ENCODE data around the gene KMO. TPM values are rescaled to one million over a fixed set of nuclear protein-coding genes. Genes with fewer than 3 reads are reported as not detected.

KMO gene
- total RNA-seq, 2 experiments from 2014 or later = 0.42 TPM; not detected in 1

- ChIA-PET POLR2A (no interaction called here), CTCF (no interaction called here)
Measured at GRCh38 chr1:241589521-241589920, 57.3 kb downstream of the KMO start.

GRCh38 chr1:241590719-241591118 is 58.5 kb downstream of the KMO start:
- CTCF ChIA-PET = no interaction called here
- POLR2A ChIA-PET = no interaction called here

GRCh38 chr1:241591317-241591716 is 59.1 kb downstream of the KMO start:
- ChIA-PET POLR2A (no interaction called here), CTCF (no interaction called here)

- CTCF ChIA-PET = no interaction called here
- POLR2A ChIA-PET = no interaction called here
Measured at GRCh38 chr1:241591736-241592135, 59.6 kb downstream of the KMO start.

- ChIA-PET CTCF (no interaction called here), POLR2A (no interaction called here)
Measured at GRCh38 chr1:241592273-241592958, 60.2 kb downstream of the KMO start.

GRCh38 chr1:241593186-241593585 is 61.0 kb downstream of the KMO start:
- CTCF ChIA-PET = interaction anchor here (0.7 kb wide), 1 partner anchor 18 kb away, joined by 3 read pairs; no protein-coding TSS in a partner anchor
- POLR2A ChIA-PET = no interaction called here

- ChIA-PET CTCF (no interaction called here), POLR2A (no interaction called here)
Measured at GRCh38 chr1:241596633-241597032, 64.5 kb downstream of the KMO start.

- ChIA-PET POLR2A (no interaction called here), CTCF (no interaction called here)
Measured at GRCh38 chr1:241598249-241598648, 66.1 kb downstream of the KMO start.

GRCh38 chr1:241600496-241600901 is 68.3 kb downstream of the KMO start:
- CTCF ChIA-PET = interaction anchor here (0.9 kb wide), 1 partner anchor 10 kb away, joined by 3 read pairs; no protein-coding TSS in a partner anchor
- POLR2A ChIA-PET = no interaction called here

GRCh38 chr1:241603731-241604245 is 71.6 kb downstream of the KMO start:
- POLR2A ChIA-PET = no interaction called here
- CTCF ChIA-PET = no interaction called here

- ChIA-PET POLR2A (no interaction called here), CTCF (interaction anchor here (0.7 kb wide), 2 partner anchors 24 to 275 kb away, joined by 3 read pairs; no protein-coding TSS in a partner anchor)
Measured at GRCh38 chr1:241605146-241605805, 73.1 kb downstream of the KMO start.

- ChIA-PET CTCF (no interaction called here), POLR2A (no interaction called here)
Measured at GRCh38 chr1:241606544-241606943, 74.4 kb downstream of the KMO start.

GRCh38 chr1:241607497-241607896 is 75.3 kb downstream of the KMO start:
- POLR2A ChIA-PET = no interaction called here
- CTCF ChIA-PET = no interaction called here

GRCh38 chr1:241608379-241609033 is 76.3 kb downstream of the KMO start:
- POLR2A ChIA-PET = no interaction called here
- CTCF ChIA-PET = no interaction called here

- ChIA-PET POLR2A (interaction anchor here (0.6 kb wide), 1 partner anchor 241 kb away, joined by 4 read pairs; no protein-coding TSS in a partner anchor), CTCF (interaction anchor here (0.7 to 4.3 kb wide), 10 partner anchors 8 to 388 kb away, joined by 3 to 24 read pairs (median 4); partner anchors contain the start of genes EXO1 and MAP1LC3C)
Measured at GRCh38 chr1:241610056-241610815, 78.1 kb downstream of the KMO start.

- ChIA-PET CTCF (interaction anchor here (0.7 to 4.3 kb wide), 12 partner anchors 9 to 388 kb away, joined by 3 to 24 read pairs (median 4); partner anchors contain the start of genes EXO1 and MAP1LC3C), POLR2A (interaction anchor here (0.6 kb wide), 1 partner anchor 240 kb away, joined by 4 read pairs; no protein-coding TSS in a partner anchor)
Measured at GRCh38 chr1:241611063-241611462, 78.9 kb downstream of the KMO start.

GRCh38 chr1:241611736-241612135 is 79.6 kb downstream of the KMO start:
- ChIA-PET CTCF (interaction anchor here (0.7 to 4.3 kb wide), 6 partner anchors 15 to 387 kb away, joined by 3 to 24 read pairs (median 4); partner anchors contain the start of genes EXO1 and MAP1LC3C), POLR2A (interaction anchor here (1.1 kb wide), 1 partner anchor 235 kb away, joined by 3 read pairs; no protein-coding TSS in a partner anchor)

GRCh38 chr1:241612533-241613477 is 80.6 kb downstream of the KMO start:
- POLR2A ChIA-PET = interaction anchor here (0.6 to 1.1 kb wide), 2 partner anchors 234 to 374 kb away, joined by 3 to 4 read pairs; no protein-coding TSS in a partner anchor
- CTCF ChIA-PET = interaction anchor here (1.1 to 4.3 kb wide), 3 partner anchors 14 to 386 kb away, joined by 3 to 24 read pairs (median 13); partner anchors contain the start of gene MAP1LC3C

Measured in activated CD8-positive, alpha-beta memory T cell treated with anti-CD3 and anti-CD28 coated beads for 36 hours (primary cell).